Heart right ventricle (tissue), 16 donors: Measurements from ENCODE around the gene ADARB1. TPM values are rescaled to one million over a fixed set of nuclear protein-coding genes. Genes with fewer than 3 reads are reported as not detected.

Experiments
- ATAC-seq, 8 donors: fragments of 200-7000 bp; cut with Tn5 transposase; one replicate each; pipeline ENCODE4 v1.9.1; 2020; ENCODE audit warnings: mild to moderate bottlenecking in 8 of 8, moderate library complexity in 8 of 8, moderate number of reproducible peaks in 1 of 8
- DNase-seq, 2 donors: peaks; one replicate each; pipeline ENCODE4 v3.0.0-alpha.2; 2020
- H3K27ac ChIP-seq, 10 donors: fragments of 200-600 bp; sonication (generic) in 2 of 10; one replicate each; pipeline versions ENCODE4 v1.5.0 to v1.8.0; 2020 to 2022; ENCODE audit warnings: mild to moderate bottlenecking in 3 of 10
- H3K27me3 ChIP-seq, 7 donors: fragments of 200-600 bp; one replicate each; pipeline ENCODE4 v1.8.0; 2021 to 2022; ENCODE audit warnings: mild to moderate bottlenecking in 2 of 7
- H3K36me3 ChIP-seq, 9 donors: fragments of 200-600 bp; sonication (generic) in 1 of 9; one replicate each; pipeline versions ENCODE4 v1.5.0 to v1.8.0; 2020 to 2022; ENCODE audit warnings: mild to moderate bottlenecking in 2 of 9
- H3K4me1 ChIP-seq, 9 donors: fragments of 200-600 bp; sonication (generic) in 1 of 9; one replicate each; pipeline versions ENCODE4 v1.5.0 to v1.8.0; 2020 to 2022; ENCODE audit warnings: mild to moderate bottlenecking in 4 of 9
- H3K4me3 ChIP-seq, 10 donors: fragments of 200-600 bp; sonication (generic) in 2 of 10; one replicate each; pipeline versions ENCODE4 v1.5.0 to v1.8.0; 2020 to 2022; ENCODE audit warnings: mild to moderate bottlenecking in 7 of 10, moderate library complexity in 2 of 10
- H3K9me3 ChIP-seq, 11 donors: fragments of 200-600 bp in 10 of 11; sonication (generic) in 2 of 11; one replicate each; pipeline versions ENCODE4 v1.5.0 to v1.8.0; 2013 to 2022; ENCODE audit warnings: mild to moderate bottlenecking in 2 of 11, control low read depth in 1 of 11, moderate library complexity in 1 of 11
- WGBS, 2 donors: extraction: QIAGEN DNeasy Blood & Tissue Kit; methylation state at CpG; one replicate each; pipeline ENCODE4 v1.1.7; 2013; ENCODE audit warnings: inconsistent platforms in 1 of 2; 5-methylcytosine and 5-hydroxymethylcytosine counted together
- intact Hi-C, 10 donors: fragments of 100-400 bp; cut with DNase I; formaldehyde crosslinking; loops; one replicate each; pipeline versions ENCODE4 v1.11.1 to v1.14.2; 2022
- polyA plus RNA-seq, 2 donors: library from polyadenylated mRNA; stranded (reverse); fragments of 200-250 nt; gene quantifications; one replicate each; pipeline ENCODE4 v1.2.3, GENCODE V29; 2013
- total RNA-seq, 10 donors: library from RNA; stranded (reverse); fragmentation: NEBNext Ultra II Directional in 3 of 10; extraction: Animal tissue kit (Norgen Biotek cat#: 25700) in 3 of 10; gene quantifications; one replicate each; pipeline versions ENCODE4 v1.2.1 to v1.2.4, GENCODE V29; 2021 to 2023
- TF ChIP-seq, protein P1 (sequence below), 9 donors: fragments of 200-600 bp; sonication (generic) in 2 of 9; IDR thresholded peaks; one replicate each; pipeline versions ENCODE4 v1.5.0 to v1.8.0; 2021 to 2022; ENCODE audit warnings: antibody characterized with exemption in 9 of 9, mild to moderate bottlenecking in 5 of 9, moderate library complexity in 1 of 9
- donor health status: Arrhythmogenic right ventricular cardiomyopathy.
- donor health status: ischemic (EF 13 %, LVEDD 7.1; RV severe dilation, severe dysfunction).
- donor health status: healthy with polysubstance abuse.
- donor health status: DM: no; HTN: yes; CAD: no.
- donor health status: DM: no; HTN: no; CAD: no.
- donor health status: ischemic (EF 25% LVEDD 6.9; RV normal size, moderate dysfunction).
- donor health status: ischemic (EF 25% LVEDD 5.7; RV mildly dilated, moderate dysfunction).
- donor health status: healthy.
- donor health status: DM: yes; HTN: yes; CAD: no.
- donor health status: Ischemic cardiomyopathy.
- donor health status: ischemic (EF 35%, LVEDD 5.7; RV mildly dilated, moderate dysfunction).
- donor health status: nonischemic (EF 11% LVEDD 7.7; RV severe dilation, severe dysfunction).
- donor health status: DM: yes; HTN: yes; CAD: no.
- donor health status: PGD.
- donor health status: ischemic (EF 29% LVEDD 5.4; RV normal size, mild dysfunction).
- donor health status: nonischemic (EF 23%, LVEDD 6.1; RV moderate dilation, normal function).

Gene ADARB1
- total and polyA plus RNA-seq, 12 donors = 7.4 to 21.2 (median 13.5) TPM

DNA sequence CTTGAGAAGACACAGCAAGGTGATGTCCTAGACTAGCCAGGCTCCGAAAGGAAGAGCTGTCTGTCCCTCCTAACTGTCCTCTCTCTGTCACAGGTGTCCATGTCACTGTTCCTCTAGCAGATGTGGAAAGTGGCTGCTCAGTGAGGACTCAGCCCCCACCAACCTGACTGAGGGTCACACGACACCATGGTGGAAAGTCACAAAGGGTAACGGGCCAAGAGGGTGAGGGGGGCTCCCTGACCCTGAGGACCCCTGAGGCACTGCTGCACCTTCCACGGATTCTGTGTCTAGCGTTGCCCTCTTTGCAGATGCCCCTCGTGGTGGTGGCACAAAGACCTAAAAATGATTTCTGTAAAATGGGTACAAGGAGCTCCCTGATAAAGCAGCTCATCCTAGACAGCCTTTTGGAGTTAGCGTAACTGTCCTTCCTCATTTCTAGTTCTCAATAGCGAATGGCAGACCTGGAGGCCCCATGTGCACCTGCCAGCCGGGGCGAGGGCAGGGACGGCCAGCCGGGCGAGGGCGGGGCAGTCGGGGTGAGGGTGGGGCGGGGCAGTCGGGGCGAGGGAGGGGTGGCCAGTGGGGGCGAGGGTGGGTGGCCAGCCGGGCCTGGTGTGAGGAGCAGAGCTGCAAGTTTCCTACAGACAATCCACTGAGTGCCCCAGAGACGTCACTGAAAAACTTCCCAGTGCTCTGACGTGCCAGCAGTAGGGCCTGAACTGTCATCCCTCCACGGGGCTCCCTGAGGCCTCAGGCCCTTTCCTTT is 189.9 kb downstream of the ADARB1 start:
- Histone ChIP-seq H3K27ac (no peak overlapping the region), H3K27me3 (no peaks in the 10 kb centered on the region), H3K4me3 (no peak overlapping the region), H3K36me3 (peaks cover 0 to 63% (median 40%) of the 10 kb centered on the region in 9 donors), H3K4me1 (peaks cover 0 to 5% (median 0%) of the 10 kb centered on the region in 9 donors), H3K9me3 (no peaks in the 10 kb centered on the region)
- TF ChIP-seq, protein P1, sequence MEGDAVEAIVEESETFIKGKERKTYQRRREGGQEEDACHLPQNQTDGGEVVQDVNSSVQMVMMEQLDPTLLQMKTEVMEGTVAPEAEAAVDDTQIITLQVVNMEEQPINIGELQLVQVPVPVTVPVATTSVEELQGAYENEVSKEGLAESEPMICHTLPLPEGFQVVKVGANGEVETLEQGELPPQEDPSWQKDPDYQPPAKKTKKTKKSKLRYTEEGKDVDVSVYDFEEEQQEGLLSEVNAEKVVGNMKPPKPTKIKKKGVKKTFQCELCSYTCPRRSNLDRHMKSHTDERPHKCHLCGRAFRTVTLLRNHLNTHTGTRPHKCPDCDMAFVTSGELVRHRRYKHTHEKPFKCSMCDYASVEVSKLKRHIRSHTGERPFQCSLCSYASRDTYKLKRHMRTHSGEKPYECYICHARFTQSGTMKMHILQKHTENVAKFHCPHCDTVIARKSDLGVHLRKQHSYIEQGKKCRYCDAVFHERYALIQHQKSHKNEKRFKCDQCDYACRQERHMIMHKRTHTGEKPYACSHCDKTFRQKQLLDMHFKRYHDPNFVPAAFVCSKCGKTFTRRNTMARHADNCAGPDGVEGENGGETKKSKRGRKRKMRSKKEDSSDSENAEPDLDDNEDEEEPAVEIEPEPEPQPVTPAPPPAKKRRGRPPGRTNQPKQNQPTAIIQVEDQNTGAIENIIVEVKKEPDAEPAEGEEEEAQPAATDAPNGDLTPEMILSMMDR (IDR thresholded peaks at IDR 0.05) = no peak
- 90 to 96% methylated on average over 23 of the region's 23 CpGs for WGBS, 2 donors
- peak in 1 of 8 donors; percentile 13 for ATAC-seq
- intact Hi-C loops = no loop called here
- DNase-seq = no peak

DNA sequence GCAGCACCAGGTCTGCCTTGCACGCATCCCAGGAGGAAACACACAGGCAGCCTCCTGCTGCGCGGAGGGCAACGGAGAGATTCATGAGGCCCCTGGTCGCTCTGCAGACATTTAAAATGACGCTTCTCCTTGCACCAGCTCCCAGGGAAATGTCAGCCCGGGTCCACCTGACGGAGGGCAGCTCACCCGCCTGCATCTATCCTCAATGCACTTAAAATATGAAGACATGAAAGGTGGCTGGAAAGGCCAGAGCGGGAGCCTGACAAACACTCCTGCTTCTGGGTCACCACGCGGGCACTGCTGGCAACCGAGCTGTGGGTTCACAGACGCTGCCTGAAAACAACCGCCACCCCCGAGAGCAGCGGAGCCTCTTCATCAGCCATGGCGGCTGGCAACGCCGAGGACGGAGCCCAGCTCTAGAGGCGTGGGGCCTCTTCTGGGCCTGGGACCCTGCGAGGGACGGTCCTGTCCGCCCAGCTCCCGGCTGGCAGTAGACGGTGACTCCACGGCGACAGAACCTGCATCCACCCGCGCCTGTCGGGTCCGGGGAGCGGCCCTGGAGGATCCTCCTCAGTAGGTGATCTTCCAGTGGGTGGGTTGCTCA is 190.6 kb downstream of the ADARB1 start:
- TF ChIP-seq, protein P1 (IDR thresholded peaks at IDR 0.05) = no peak
- intact Hi-C loops = no loop called here
- no peak overlapping the region for H3K27ac ChIP-seq
- H3K4me1 ChIP-seq = peaks cover 0 to 5% (median 0%) of the 10 kb centered on the region in 9 donors
- no peaks in the 10 kb centered on the region for H3K27me3 ChIP-seq
- ATAC-seq (peak in 1 of 8 donors; percentile 26), DNase-seq (no peak)
- peaks cover 0 to 69% (median 40%) of the 10 kb centered on the region in 9 donors for H3K36me3 ChIP-seq
- no peak overlapping the region for H3K4me3 ChIP-seq
- WGBS, 2 donors = 93 to 95% methylated on average over 34 of the region's 34 CpGs
- H3K9me3 ChIP-seq = no peaks in the 10 kb centered on the region

DNA sequence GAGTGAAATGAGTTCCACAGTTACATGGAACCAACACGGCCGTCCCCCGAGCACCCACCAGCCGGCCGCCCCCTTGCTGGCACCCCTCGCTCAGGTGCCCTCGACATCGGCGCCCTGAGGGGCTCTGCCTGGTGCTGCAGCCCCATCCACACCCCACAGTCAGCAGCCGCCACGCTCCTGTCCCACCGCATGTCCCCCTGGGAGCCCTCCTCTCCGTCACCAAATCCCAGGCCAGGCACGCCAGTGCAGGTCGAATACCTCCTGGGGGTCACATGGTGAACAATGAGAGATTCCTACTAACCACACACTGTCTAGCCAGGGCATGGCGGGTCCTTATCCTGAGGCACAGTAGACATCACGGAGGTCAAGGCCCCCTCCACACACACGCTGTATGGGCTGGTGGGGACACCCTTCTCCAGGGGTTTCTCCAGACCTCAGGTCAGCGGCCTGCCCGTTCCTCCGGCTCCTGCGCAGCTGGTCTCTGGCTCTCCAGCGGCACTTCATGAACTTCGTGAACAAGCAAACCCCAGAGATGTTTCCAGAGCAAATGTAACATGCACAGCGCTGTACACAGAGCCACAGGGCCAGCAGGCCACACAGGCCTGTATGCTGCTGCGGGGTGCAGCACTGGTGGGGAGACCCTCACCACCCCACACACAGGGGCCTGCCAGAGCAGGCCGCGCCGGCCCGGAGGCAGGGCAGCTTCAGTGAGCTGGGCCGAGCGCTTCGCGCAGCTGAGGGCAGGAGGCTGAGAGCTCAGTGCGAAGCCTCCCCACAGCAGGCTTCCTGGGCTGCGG is 191.5 kb downstream of the ADARB1 start:
- TF ChIP-seq, protein P1 (IDR thresholded peaks at IDR 0.05) = no peak
- no peak overlapping the region for H3K4me3 ChIP-seq
- 95 to 97% methylated on average over 36 of the region's 36 CpGs for WGBS, 2 donors
- H3K9me3 ChIP-seq = peaks cover 0 to 3% (median 0%) of the 10 kb centered on the region in 11 donors
- H3K27ac ChIP-seq = peak overlapping the region in 1 of 10 donors; percentile 44
- ATAC-seq (peak in 4 of 8 donors; percentile 29 to 39 (median 32)), DNase-seq (no peak)
- H3K27me3 ChIP-seq = no peaks in the 10 kb centered on the region
- peaks cover 0 to 78% (median 47%) of the 10 kb centered on the region in 9 donors for H3K36me3 ChIP-seq
- H3K4me1 ChIP-seq = peaks cover 0 to 5% (median 0%) of the 10 kb centered on the region in 9 donors
- intact Hi-C loops = no loop called here
